Measurements from ENCODE around the gene KCNN4. TPM values are rescaled to one million over a fixed set of nuclear protein-coding genes. Genes with fewer than 3 reads are reported as not detected.
A peak's percentile ranks its signal among the peaks of the same experiment; 100 is the strongest.

The KCNN4 gene
- total RNA-seq, 1 experiment from 2014 or later, result 92.7 TPM

GRCh38 chr19:43723588-43723987, 57.2 kb downstream of the KCNN4 start:
- no peak for TF ChIP-seq EZH2 (IDR thresholded peaks at IDR 0.05; ENCODE audit: low read depth)
- TF ChIP-seq, protein P1, sequence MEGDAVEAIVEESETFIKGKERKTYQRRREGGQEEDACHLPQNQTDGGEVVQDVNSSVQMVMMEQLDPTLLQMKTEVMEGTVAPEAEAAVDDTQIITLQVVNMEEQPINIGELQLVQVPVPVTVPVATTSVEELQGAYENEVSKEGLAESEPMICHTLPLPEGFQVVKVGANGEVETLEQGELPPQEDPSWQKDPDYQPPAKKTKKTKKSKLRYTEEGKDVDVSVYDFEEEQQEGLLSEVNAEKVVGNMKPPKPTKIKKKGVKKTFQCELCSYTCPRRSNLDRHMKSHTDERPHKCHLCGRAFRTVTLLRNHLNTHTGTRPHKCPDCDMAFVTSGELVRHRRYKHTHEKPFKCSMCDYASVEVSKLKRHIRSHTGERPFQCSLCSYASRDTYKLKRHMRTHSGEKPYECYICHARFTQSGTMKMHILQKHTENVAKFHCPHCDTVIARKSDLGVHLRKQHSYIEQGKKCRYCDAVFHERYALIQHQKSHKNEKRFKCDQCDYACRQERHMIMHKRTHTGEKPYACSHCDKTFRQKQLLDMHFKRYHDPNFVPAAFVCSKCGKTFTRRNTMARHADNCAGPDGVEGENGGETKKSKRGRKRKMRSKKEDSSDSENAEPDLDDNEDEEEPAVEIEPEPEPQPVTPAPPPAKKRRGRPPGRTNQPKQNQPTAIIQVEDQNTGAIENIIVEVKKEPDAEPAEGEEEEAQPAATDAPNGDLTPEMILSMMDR (conservative IDR thresholded peaks at IDR 0.05), result peak; percentile 62
- no peaks in the 10 kb centered on the region for H4K20me1 ChIP-seq (ENCODE audit: insufficient read depth)
- no peak overlapping the region for H3K27ac ChIP-seq
- BruUV-seq (replicated peaks), result no TSS peak
- peaks cover 10% of the 10 kb centered on the region for H3F3A ChIP-seq (ENCODE audit: insufficient read depth, low read depth)
- no peaks in the 10 kb centered on the region for H3K79me2 ChIP-seq (ENCODE audit: low read depth)
- no peaks in the 10 kb centered on the region for H3K36me3 ChIP-seq (ENCODE audit: low read depth)
- no peaks in the 10 kb centered on the region for H3K9me2 ChIP-seq (ENCODE audit: insufficient read depth)
- ChIA-PET CTCF (interaction anchor here (1.3 kb wide), 1 partner anchor 55 kb away, joined by 3 read pairs; no protein-coding TSS in a partner anchor), POLR2A (ENCODE audit: unreplicated experiment) (no interaction called here)
- no peaks in the 10 kb centered on the region for H3K9me3 ChIP-seq (ENCODE audit: insufficient read depth, low read depth)
- no peak overlapping the region for H3K4me3 ChIP-seq
- intact Hi-C loops (cut with micrococcal nuclease; ENCODE audit: unreplicated experiment), result loop anchor here (1.0 kb wide), 1 partner anchor 53 kb away; the partner anchor contains the start of gene PLAUR
- no peak overlapping the region for H3K4me2 ChIP-seq
- H2AFZ ChIP-seq, result no peak overlapping the region
- H3K4me1 ChIP-seq (replicated peaks; ENCODE audit: insufficient read depth), result no peaks in the 10 kb centered on the region
- H3K27me3 ChIP-seq (ENCODE audit: insufficient read depth, low read depth), result no peaks in the 10 kb centered on the region
- DNase-seq, result no peak

DNA sequence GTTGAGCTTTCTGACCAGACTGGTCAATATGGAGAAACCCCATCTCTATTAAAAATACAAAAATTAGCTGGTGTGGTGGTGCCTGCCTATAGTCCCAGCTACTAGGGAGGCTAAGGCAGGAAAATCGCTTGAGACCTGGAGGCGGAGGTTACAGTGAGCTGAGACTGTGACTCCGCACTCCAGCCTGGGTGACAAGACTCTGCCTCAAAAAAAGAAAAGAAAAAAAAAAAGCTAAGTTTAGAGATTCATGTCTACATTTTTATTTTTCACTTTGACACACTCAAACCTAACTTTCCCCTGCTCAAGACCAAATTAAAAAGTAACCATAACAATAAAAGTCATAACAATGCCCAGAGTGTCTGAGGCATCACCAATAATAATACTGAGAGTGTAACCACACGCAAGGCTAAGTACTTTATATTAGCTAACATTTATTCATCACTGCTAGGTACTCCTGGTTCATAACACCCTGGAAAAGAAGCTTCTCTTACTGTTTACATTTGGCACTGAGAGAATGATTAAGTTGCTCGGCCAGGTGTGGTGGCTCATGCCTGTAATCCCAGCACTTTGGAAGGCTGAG, 59.2 kb downstream of the KCNN4 start:
- POLR2A ChIA-PET (ENCODE audit: unreplicated experiment), result interaction anchor here (0.6 kb wide), 2 partner anchors 237 to 1969 kb away, joined by 5 to 6 read pairs; no protein-coding TSS in a partner anchor
- H3K27ac ChIP-seq, result no peak overlapping the region
- no peak for DNase-seq
- no peak overlapping the region for H2AFZ ChIP-seq
- BruUV-seq (replicated peaks), result no TSS peak
- H3K4me1 ChIP-seq (replicated peaks; ENCODE audit: insufficient read depth), result no peaks in the 10 kb centered on the region
- no peak overlapping the region for H3K4me3 ChIP-seq
- intact Hi-C loops (cut with micrococcal nuclease; ENCODE audit: unreplicated experiment), result no loop called here
- H3K9me2 ChIP-seq (ENCODE audit: insufficient read depth), result no peaks in the 10 kb centered on the region
- H3K9me3 ChIP-seq (ENCODE audit: insufficient read depth, low read depth), result no peaks in the 10 kb centered on the region
- H4K20me1 ChIP-seq (ENCODE audit: insufficient read depth), result no peaks in the 10 kb centered on the region
- no peaks in the 10 kb centered on the region for H3K79me2 ChIP-seq (ENCODE audit: low read depth)
- H3K4me2 ChIP-seq, result no peak overlapping the region
- CTCF ChIA-PET, result interaction anchor here (0.6 to 0.7 kb wide), 3 partner anchors 32 to 1907 kb away, joined by 3 to 7 read pairs (median 3); no protein-coding TSS in a partner anchor
- H3K36me3 ChIP-seq (ENCODE audit: low read depth), result no peaks in the 10 kb centered on the region
- TF ChIP-seq EZH2 (IDR thresholded peaks at IDR 0.05; ENCODE audit: low read depth), result no peak
- TF ChIP-seq, protein P1 (conservative IDR thresholded peaks at IDR 0.05), result no peak
- H3F3A ChIP-seq (ENCODE audit: insufficient read depth, low read depth), result peaks cover 10% of the 10 kb centered on the region
- H3K27me3 ChIP-seq (ENCODE audit: insufficient read depth, low read depth), result no peaks in the 10 kb centered on the region

GRCh38 chr19:43720936-43721335, 59.8 kb downstream of the KCNN4 start:
- H3K36me3 ChIP-seq (ENCODE audit: low read depth), result no peaks in the 10 kb centered on the region
- H3K4me1 ChIP-seq (replicated peaks; ENCODE audit: insufficient read depth), result no peaks in the 10 kb centered on the region
- no peak overlapping the region for H3K4me3 ChIP-seq
- no TSS peak for BruUV-seq (replicated peaks)
- no peak for TF ChIP-seq EZH2 (IDR thresholded peaks at IDR 0.05; ENCODE audit: low read depth)
- TF ChIP-seq, protein P1 (conservative IDR thresholded peaks at IDR 0.05), result no peak
- CTCF ChIA-PET, result interaction anchor here (0.6 kb wide), 1 partner anchor 274 kb away, joined by 6 read pairs; no protein-coding TSS in a partner anchor
- DNase-seq, result no peak
- no peaks in the 10 kb centered on the region for H3K9me2 ChIP-seq (ENCODE audit: insufficient read depth)
- no peak overlapping the region for H2AFZ ChIP-seq
- no peak overlapping the region for H3K4me2 ChIP-seq
- H3K27ac ChIP-seq, result no peak overlapping the region
- H3F3A ChIP-seq (ENCODE audit: insufficient read depth, low read depth), result peaks cover 7% of the 10 kb centered on the region
- no peaks in the 10 kb centered on the region for H3K9me3 ChIP-seq (ENCODE audit: insufficient read depth, low read depth)
- intact Hi-C loops (cut with micrococcal nuclease; ENCODE audit: unreplicated experiment), result no loop called here
- H3K79me2 ChIP-seq (ENCODE audit: low read depth), result no peaks in the 10 kb centered on the region
- no peaks in the 10 kb centered on the region for H3K27me3 ChIP-seq (ENCODE audit: insufficient read depth, low read depth)
- H4K20me1 ChIP-seq (ENCODE audit: insufficient read depth), result no peaks in the 10 kb centered on the region
- POLR2A ChIA-PET (ENCODE audit: unreplicated experiment), result interaction anchor here (0.6 kb wide), 1 partner anchor 491 kb away, joined by 38 read pairs; no protein-coding TSS in a partner anchor
